ENCODE results near the gene LRWD1.
"Not testable (repeated sequence)": the region's sequence is repeated elsewhere in the genome, so short reads cannot be mapped to it uniquely, and the experiment has no call there.

The LRWD1 gene

GRCh38 chr7:102469351-102469971 lies 4.7 kb downstream of the LRWD1 start:
- no peak for DNase-seq

- no peak for DNase-seq
Measured at GRCh38 chr7:102469972-102470825, 5.4 kb downstream of the LRWD1 start.

GRCh38 chr7:102471791-102472125 lies 7.0 kb downstream of the LRWD1 start:
- no peak for DNase-seq

DNA sequence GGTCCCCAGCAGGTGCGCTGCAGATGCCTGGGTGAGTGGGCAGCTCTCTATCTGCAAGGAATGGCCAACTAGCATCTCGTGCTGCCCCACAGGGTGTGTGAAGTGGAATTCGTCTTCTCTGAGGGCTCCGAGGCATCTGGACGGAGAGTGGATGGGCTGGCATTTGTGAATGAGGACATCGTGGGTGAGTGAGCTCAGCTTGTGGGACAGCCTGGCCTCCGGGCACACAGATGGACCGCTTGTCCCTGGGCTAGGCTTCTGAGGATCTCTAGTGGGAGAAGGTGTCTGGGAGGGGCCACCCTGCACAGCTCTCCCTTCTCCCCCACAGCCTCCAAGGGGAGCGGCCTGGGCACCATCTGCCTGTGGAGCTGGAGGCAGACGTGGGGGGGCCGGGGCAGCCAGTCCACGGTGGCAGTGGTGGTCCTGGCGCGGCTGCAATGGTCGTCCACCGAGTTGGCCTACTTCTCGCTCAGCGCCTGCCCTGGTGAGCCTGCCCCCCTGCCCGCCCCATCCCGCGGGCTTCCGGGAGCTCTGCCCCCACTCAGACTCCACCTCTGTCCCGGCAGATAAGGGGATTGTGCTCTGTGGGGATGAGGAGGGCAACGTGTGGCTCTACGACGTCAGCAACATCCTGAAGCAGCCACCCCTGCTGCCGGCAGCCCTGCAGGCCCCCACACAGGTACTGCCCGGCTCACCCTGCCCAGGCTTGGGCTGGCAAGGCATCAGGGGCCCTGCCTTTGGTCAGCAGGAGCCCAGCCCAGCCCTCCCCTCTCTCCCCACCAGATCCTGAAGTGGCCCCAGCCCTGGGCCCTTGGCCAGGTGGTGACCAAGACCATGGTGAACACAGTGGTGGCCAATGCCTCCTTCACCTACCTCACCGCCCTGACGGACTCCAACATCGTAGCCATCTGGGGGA lies 7.6 kb downstream of the LRWD1 start:
- no peak for DNase-seq

- no peak for DNase-seq
Measured at GRCh38 chr7:102473271-102473991, 8.6 kb downstream of the LRWD1 start.

DNA sequence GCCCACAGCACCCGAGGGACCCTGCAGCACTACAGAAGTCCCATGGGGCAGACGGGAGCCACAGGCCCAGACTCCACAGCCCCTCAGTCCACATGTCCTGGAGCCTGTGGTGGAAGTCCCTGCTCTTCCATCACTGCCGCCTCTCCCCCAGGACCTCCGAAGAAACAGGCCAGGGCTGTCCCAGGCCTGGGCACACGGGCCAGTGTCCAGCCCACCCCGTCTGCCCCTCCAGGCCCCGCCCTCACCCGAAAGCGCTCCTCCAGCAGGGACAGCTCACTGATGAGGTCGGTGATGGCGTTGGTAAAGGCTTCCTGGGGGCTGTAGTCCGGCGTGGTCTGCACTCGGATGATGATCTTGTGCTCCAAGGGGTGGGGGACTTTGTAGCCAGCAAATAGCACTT lies 9.3 kb downstream of the LRWD1 start:
- not testable (repeated sequence) for DNase-seq

DNA sequence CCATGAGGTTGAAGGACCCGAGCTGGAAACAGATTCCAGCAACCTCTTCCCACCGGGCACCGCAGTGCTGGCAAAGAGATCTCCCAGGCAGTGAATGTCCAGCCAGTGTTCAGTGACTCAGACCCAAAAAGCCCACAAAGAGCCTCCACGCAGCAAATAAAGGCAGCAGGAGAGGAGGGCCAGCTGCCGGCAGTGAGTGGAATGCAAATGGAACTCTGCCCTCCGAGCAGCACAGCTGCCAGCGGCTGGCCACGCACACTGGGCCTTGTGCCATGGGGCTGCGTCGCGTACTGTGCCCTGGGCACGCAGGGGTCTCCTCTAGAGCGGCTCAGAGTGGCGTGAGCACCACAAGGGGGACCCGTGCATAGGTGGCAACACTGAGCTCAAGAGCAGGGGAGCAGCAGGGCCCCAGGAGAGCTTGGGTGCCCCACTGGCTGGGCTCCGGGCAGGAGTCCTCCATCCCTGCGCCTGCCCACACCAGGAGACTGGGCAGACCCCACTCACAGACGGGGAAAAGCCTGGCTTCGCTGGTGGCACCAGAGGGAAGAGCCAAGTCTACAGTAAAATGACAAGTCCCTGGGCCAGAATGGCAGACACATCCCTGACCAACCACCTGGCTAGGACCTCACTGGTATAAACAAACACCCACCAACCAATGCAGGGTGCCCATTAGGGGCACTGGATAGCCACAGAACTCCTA lies 10.1 kb downstream of the LRWD1 start:
- DNase-seq, result not testable (repeated sequence)

GRCh38 chr7:102478314-102479208 lies 13.8 kb downstream of the LRWD1 start, which contains the start of gene POLR2J:
POLR2J (minus strand) TSS chr7:102478922; CDS start chr7:102478860, 62 bp downstream.
- DNase-seq, result peak; percentile 84 to 99

- DNase-seq, result not testable (repeated sequence)
Measured at GRCh38 chr7:102479209-102479584, 14.4 kb downstream of the LRWD1 start.

- DNase-seq, result peak in 1 of 2 donors; percentile 30
Measured at GRCh38 chr7:102479982-102480637, 15.3 kb downstream of the LRWD1 start.

DNA sequence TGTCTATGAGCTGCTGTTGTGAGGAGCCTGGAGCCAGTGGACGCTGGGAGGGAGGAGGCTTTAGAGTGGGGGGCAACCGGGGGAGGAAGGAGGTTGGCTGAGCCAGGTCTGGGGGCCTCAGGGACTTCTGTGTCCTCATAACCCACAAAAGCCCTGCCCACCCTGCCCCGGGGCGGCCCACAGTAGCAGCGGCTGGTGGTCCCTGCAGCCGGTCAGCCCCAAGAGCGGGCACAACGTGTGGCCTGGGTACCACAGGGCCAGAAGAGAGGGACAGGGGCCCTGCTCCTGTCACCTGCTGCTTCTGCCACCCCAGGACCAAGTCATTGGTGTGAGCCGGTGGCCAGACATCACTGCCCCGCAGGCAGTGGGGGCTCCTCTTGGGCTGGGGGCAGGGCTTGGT lies 17.2 kb downstream of the LRWD1 start:
- not testable (repeated sequence) for DNase-seq

DNA sequence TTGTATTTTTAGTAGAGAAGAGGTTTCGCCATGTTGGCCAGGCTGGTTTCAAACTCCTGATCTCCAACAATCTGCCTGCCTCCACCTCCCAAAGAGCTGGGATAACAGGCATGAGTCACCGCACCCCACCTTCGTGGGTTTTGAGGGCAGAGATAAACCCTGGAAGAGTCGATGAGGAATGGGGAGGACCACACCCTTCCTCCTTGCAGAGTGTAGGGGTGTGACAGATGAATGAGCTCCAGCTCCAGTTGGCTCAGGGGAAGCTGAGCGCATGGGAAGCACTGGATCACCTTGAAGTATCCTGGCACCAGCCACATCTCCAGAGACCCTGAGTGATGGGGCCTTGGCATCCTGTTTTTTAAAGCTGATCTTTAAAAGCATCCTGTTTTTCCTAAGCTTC lies 19.5 kb downstream of the LRWD1 start:
- DNase-seq, result not testable (repeated sequence)

GRCh38 chr7:102490529-102491075 lies 25.8 kb downstream of the LRWD1 start:
- DNase-seq, result peak in 1 of 2 donors; percentile 76

DNA sequence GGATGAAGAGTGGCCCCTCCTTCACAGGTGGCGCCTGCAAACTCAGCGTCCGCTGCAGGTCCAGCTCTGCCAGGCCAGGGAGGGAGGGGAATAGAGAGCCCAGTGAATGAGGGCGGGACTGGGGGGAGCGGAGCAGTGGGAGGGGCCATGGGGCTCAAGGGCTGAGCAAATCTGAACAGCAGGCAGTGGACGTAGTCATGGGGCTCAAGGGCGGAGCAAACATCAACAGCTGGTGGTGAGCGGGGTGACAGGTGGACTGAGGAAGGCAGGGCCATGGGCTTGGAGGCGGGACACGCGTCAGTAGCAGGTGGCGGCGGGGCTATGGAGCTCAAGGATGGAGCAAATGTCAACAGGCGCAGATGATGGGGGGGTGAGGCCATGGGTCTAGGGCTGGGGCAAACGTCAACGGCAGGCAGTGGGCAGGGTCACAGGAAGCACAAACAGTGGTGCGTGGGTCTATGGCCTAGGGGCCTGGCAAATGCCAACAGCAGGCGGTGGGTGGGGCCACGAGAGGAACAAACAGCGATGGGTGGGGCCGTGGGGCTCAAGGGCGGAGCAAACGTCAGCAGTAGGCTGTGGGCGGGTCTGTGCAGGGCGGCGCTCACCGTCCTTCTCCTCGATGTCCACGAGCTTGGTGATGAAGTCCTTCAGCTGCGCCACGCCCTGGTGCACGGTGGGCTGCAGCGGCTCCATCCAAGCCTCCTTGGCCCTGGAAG lies 28.6 kb downstream of the LRWD1 start:
- DNase-seq, result not testable (repeated sequence)

- not testable (repeated sequence) for DNase-seq
Measured at GRCh38 chr7:102494026-102494425, 29.2 kb downstream of the LRWD1 start.

GRCh38 chr7:102494473-102495149 lies 29.8 kb downstream of the LRWD1 start:
- DNase-seq, result not testable (repeated sequence)

DNA sequence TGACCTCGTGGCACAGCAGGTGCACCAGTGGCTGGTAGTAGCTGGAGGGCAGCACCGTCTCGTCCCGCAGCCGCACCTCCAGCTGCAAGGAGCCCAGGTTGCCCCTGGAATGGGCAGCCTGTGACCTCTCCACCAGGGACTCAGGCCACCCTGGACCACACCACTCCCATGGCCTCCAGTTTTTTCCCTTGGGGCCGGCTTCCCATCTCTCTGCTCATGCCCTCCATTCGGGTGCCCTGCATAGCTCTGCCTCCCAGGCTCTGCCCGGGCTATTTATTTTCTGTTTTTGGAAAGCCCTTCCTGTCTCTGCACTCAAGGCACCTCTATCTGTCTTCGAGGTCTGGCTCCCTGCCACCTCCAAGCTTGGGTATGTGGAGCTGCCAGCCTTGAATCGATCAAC lies 32.1 kb downstream of the LRWD1 start:
- DNase-seq, result not testable (repeated sequence)

- DNase-seq, result not testable (repeated sequence)
Measured at GRCh38 chr7:102497308-102497707, 32.5 kb downstream of the LRWD1 start.

- not testable (repeated sequence) for DNase-seq
Measured at GRCh38 chr7:102498321-102498720, 33.5 kb downstream of the LRWD1 start.

Data from stimulated activated CD4-positive, alpha-beta T cell treated with anti-CD3 and anti-CD28 coated beads, Interleukin-2, amount 100 ng/mL, for 48 hours (primary cell).